ENCODE measurements around the gene PRDM16.

GRCh38 chr1:3465935-3466321 is 396.9 kb downstream of the PRDM16 start:
- TF ChIP-seq POLR2A (IDR thresholded peaks at IDR 0.05; ENCODE audit: low read length), result no peak
- TF ChIP-seq GATA1 (IDR thresholded peaks at IDR 0.05; ENCODE audit: low read depth, low read length), result no peak

All from erythroblast (primary cell).